HepG2 (cell line): ENCODE measurements around the gene CFAP119. TPM values are rescaled to one million over a fixed set of nuclear protein-coding genes. Genes with fewer than 3 reads are reported as not detected.
A peak's percentile ranks its signal among the peaks of the same experiment; 100 is the strongest.

Experiments
- CBX5 ChIP-seq: sonication (generic); formaldehyde crosslinking; IDR thresholded peaks from 2 replicates; pipeline ENCODE4 v1.4.0; 2020; ENCODE audit warnings: missing genetic modification reagents, borderline replicate concordance
- CREBL2 ChIP-seq: sonication (generic); formaldehyde crosslinking; IDR thresholded peaks from 2 replicates; pipeline ENCODE4 v1.8.1; 2023; ENCODE audit warnings: missing genetic modification reagents, mild to moderate bottlenecking, borderline replicate concordance
- DMAP1 ChIP-seq: IDR thresholded peaks from 2 replicates; pipeline ENCODE4 v1.6.1; 2016
- DR1 ChIP-seq: sonication (generic); formaldehyde crosslinking; IDR thresholded peaks from 2 replicates; pipeline ENCODE4 v1.8.0; 2021; ENCODE audit warnings: mild to moderate bottlenecking, missing genetic modification reagents, inconsistent platforms
- PAWR ChIP-seq: sonication (generic); formaldehyde crosslinking; IDR thresholded peaks from 2 replicates; pipeline ENCODE4 v1.4.0; 2020; ENCODE audit warnings: missing genetic modification reagents, mild to moderate bottlenecking, borderline replicate concordance
- SP4 ChIP-seq: sonication (generic); formaldehyde crosslinking; IDR thresholded peaks from 2 replicates; pipeline ENCODE4 v1.8.1; 2023; ENCODE audit warnings: mild to moderate bottlenecking, missing genetic modification reagents
- ZBTB8A ChIP-seq: sonication (generic); formaldehyde crosslinking; IDR thresholded peaks from 2 replicates; pipeline ENCODE4 v1.4.0; 2020; ENCODE audit warnings: mild to moderate bottlenecking, low read depth, missing genetic modification reagents, borderline replicate concordance
- ZKSCAN5 ChIP-seq: sonication (generic); formaldehyde crosslinking; IDR thresholded peaks from 2 replicates; pipeline ENCODE4 v1.5.1; 2020; ENCODE audit warnings: mild to moderate bottlenecking, missing genetic modification reagents
- ZNF564 ChIP-seq: sonication (generic); formaldehyde crosslinking; IDR thresholded peaks from 2 replicates; pipeline ENCODE4 v1.8.1; 2023; ENCODE audit warnings: mild to moderate bottlenecking, missing genetic modification reagents
- ZNF678 ChIP-seq: sonication (generic); formaldehyde crosslinking; IDR thresholded peaks from 2 replicates; pipeline ENCODE4 v1.4.0; 2020; ENCODE audit warnings: mild to moderate bottlenecking, missing genetic modification reagents
- ZNF720 ChIP-seq: sonication (generic); formaldehyde crosslinking; IDR thresholded peaks from 2 replicates; pipeline ENCODE4 v1.4.0; 2020; ENCODE audit warnings: missing genetic modification reagents
- ZNF841 ChIP-seq: sonication (generic); formaldehyde crosslinking; IDR thresholded peaks from 2 replicates; pipeline ENCODE4 v1.8.1; 2023; ENCODE audit warnings: missing genetic modification reagents, borderline replicate concordance
- ZSCAN5A ChIP-seq: sonication (generic); formaldehyde crosslinking; IDR thresholded peaks from 2 replicates; pipeline ENCODE4 v1.8.0; 2022; ENCODE audit warnings: mild to moderate bottlenecking, missing genetic modification reagents, borderline replicate concordance
- polyA plus RNA-seq, 8 experiments: library from polyadenylated mRNA; depleted of rRNA in 3 of 8; stranded (reverse) in 7 of 8; unstranded in 1 of 8; fragments of >200 nt; fragmentation: Illumina TruSeq in 4 of 8; extraction: Trizol in 4 of 8; gene quantifications; 2 replicates each; pipeline versions ENCODE4 v1.2.1 to v1.2.3, GENCODE V29; 2011 to 2016; ENCODE audit warnings: low read depth in 4 of 8, missing spikeins in 1 of 8, mixed read lengths in 1 of 8; ENCODE audit not compliant: insufficient read depth in 1 of 8
- total RNA-seq, 5 experiments: library from RNA; depleted of rRNA; stranded (reverse); fragments of >200 nt; fragmentation: Illumina TruSeq; extraction: Trizol; gene quantifications; 2 replicates each; pipeline ENCODE4 v1.2.3, GENCODE V29; 2016; ENCODE audit warnings: low read depth in 1 of 5
- TF ChIP-seq, protein P1 (sequence below): sonication (generic); formaldehyde crosslinking; IDR thresholded peaks from 2 replicates; pipeline ENCODE4 v1.4.0; 2020; ENCODE audit warnings: mild to moderate bottlenecking, missing genetic modification reagents
- TF ChIP-seq, protein P2 (sequence below): IDR thresholded peaks from 2 replicates; pipeline ENCODE4 v1.6.1; 2016; ENCODE audit warnings: control low read depth
- TF ChIP-seq, protein P3 (sequence below): sonication (generic); formaldehyde crosslinking; IDR thresholded peaks from 2 replicates; pipeline ENCODE4 v1.4.0; 2020; ENCODE audit warnings: missing genetic modification reagents
- TF ChIP-seq, protein P4 (sequence below): sonication (generic); formaldehyde crosslinking; IDR thresholded peaks from 2 replicates; pipeline ENCODE4 v1.9.0; 2021; ENCODE audit warnings: missing genetic modification reagents, borderline replicate concordance
- TF ChIP-seq, protein P5 (sequence below): sonication (generic); formaldehyde crosslinking; IDR thresholded peaks from 2 replicates; pipeline ENCODE4 v1.9.0; 2021; ENCODE audit warnings: missing genetic modification reagents, mild to moderate bottlenecking, borderline replicate concordance
- TF ChIP-seq, protein P6 (sequence below): sonication (generic); formaldehyde crosslinking; IDR thresholded peaks from 2 replicates; pipeline ENCODE4 v1.8.0; 2023; ENCODE audit warnings: mild to moderate bottlenecking, missing genetic modification reagents

The CFAP119 gene
- total and polyA plus RNA-seq, 2 of the 13 experiments (the other 11 are each of a cell fraction or from before 2014, with no cell fraction given), result 6.4 TPM

- TF ChIP-seq, protein P1, sequence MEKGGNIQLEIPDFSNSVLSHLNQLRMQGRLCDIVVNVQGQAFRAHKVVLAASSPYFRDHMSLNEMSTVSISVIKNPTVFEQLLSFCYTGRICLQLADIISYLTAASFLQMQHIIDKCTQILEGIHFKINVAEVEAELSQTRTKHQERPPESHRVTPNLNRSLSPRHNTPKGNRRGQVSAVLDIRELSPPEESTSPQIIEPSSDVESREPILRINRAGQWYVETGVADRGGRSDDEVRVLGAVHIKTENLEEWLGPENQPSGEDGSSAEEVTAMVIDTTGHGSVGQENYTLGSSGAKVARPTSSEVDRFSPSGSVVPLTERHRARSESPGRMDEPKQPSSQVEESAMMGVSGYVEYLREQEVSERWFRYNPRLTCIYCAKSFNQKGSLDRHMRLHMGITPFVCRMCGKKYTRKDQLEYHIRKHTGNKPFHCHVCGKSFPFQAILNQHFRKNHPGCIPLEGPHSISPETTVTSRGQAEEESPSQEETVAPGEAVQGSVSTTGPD (CRISPR knock-in tag), result no peak
- TF ChIP-seq, protein P2, sequence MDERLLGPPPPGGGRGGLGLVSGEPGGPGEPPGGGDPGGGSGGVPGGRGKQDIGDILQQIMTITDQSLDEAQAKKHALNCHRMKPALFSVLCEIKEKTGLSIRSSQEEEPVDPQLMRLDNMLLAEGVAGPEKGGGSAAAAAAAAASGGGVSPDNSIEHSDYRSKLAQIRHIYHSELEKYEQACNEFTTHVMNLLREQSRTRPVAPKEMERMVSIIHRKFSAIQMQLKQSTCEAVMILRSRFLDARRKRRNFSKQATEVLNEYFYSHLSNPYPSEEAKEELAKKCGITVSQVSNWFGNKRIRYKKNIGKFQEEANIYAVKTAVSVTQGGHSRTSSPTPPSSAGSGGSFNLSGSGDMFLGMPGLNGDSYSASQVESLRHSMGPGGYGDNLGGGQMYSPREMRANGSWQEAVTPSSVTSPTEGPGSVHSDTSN (CRISPR knock-in tag), result no peak
- TF ChIP-seq ZNF564 (no peak), ZKSCAN5 (CRISPR knock-in tag) (no peak), CREBL2 (CRISPR knock-in tag) (no peak), PAWR (CRISPR knock-in tag) (no peak), DR1 (CRISPR knock-in tag) (no peak), ZNF720 (no peak), ZSCAN5A (0 out of 2 replicates have a peak, but pooled peaks have one; percentile 67), CBX5 (CRISPR knock-in tag) (no peak), SP4 (CRISPR knock-in tag) (no peak), ZBTB8A (CRISPR knock-in tag) (no peak), ZNF678 (0 out of 2 replicates have a peak, but pooled peaks have one; percentile 6), ZNF841 (no peak), DMAP1 (CRISPR knock-in tag) (no peak)
- TF ChIP-seq, protein P3, sequence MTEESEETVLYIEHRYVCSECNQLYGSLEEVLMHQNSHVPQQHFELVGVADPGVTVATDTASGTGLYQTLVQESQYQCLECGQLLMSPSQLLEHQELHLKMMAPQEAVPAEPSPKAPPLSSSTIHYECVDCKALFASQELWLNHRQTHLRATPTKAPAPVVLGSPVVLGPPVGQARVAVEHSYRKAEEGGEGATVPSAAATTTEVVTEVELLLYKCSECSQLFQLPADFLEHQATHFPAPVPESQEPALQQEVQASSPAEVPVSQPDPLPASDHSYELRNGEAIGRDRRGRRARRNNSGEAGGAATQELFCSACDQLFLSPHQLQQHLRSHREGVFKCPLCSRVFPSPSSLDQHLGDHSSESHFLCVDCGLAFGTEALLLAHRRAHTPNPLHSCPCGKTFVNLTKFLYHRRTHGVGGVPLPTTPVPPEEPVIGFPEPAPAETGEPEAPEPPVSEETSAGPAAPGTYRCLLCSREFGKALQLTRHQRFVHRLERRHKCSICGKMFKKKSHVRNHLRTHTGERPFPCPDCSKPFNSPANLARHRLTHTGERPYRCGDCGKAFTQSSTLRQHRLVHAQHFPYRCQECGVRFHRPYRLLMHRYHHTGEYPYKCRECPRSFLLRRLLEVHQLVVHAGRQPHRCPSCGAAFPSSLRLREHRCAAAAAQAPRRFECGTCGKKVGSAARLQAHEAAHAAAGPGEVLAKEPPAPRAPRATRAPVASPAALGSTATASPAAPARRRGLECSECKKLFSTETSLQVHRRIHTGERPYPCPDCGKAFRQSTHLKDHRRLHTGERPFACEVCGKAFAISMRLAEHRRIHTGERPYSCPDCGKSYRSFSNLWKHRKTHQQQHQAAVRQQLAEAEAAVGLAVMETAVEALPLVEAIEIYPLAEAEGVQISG (CRISPR knock-in tag), result no peak; the same call in 1 of the 2 replicates
- TF ChIP-seq, protein P4, sequence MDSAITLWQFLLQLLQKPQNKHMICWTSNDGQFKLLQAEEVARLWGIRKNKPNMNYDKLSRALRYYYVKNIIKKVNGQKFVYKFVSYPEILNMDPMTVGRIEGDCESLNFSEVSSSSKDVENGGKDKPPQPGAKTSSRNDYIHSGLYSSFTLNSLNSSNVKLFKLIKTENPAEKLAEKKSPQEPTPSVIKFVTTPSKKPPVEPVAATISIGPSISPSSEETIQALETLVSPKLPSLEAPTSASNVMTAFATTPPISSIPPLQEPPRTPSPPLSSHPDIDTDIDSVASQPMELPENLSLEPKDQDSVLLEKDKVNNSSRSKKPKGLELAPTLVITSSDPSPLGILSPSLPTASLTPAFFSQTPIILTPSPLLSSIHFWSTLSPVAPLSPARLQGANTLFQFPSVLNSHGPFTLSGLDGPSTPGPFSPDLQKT (CRISPR knock-in tag), result no peak
- TF ChIP-seq, protein P5, sequence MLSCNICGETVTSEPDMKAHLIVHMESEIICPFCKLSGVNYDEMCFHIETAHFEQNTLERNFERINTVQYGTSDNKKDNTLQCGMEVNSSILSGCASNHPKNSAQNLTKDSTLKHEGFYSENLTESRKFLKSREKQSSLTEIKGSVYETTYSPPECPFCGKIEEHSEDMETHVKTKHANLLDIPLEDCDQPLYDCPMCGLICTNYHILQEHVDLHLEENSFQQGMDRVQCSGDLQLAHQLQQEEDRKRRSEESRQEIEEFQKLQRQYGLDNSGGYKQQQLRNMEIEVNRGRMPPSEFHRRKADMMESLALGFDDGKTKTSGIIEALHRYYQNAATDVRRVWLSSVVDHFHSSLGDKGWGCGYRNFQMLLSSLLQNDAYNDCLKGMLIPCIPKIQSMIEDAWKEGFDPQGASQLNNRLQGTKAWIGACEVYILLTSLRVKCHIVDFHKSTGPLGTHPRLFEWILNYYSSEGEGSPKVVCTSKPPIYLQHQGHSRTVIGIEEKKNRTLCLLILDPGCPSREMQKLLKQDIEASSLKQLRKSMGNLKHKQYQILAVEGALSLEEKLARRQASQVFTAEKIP (CRISPR knock-in tag), result no peak
- TF ChIP-seq, protein P6, sequence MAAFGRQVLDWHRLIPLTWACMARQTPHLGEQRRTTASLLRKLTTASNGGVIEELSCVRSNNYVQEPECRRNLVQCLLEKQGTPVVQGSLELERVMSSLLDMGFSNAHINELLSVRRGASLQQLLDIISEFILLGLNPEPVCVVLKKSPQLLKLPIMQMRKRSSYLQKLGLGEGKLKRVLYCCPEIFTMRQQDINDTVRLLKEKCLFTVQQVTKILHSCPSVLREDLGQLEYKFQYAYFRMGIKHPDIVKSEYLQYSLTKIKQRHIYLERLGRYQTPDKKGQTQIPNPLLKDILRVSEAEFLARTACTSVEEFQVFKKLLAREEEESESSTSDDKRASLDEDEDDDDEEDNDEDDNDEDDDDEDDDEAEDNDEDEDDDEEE (CRISPR knock-in tag), result no peak
Observed at GRCh38 chr16:30761427-30761927, 385 bp downstream of the CFAP119 start (continued).
